Spleen (tissue), 7 donors: ENCODE results near the gene PDLIM7.

ENCODE experiments used
- CTCF ChIP-seq, 11 experiments: fragments of 200-600 bp in 7 of 11; fragments of 450-650 bp in 4 of 11; sonication (generic) in 4 of 11; IDR thresholded peaks in 8 of 11; conservative IDR thresholded peaks in 3 of 11; 1 replicate in 7 of 11; 2 replicates in 4 of 11; pipeline versions ENCODE4 v1.4.0 to v1.8.0; 2016 to 2021; ENCODE audit warnings: antibody characterized with exemption in 11 of 11, inconsistent platforms in 4 of 11, mild to moderate bottlenecking in 1 of 11
- POLR2A ChIP-seq, 3 donors: fragments of 450-650 bp; IDR thresholded peaks; one replicate each; pipeline ENCODE4 v1.5.1; 2017; ENCODE audit warnings: antibody characterized with exemption in 3 of 3, mild to moderate bottlenecking in 1 of 3
- POLR2AphosphoS5 ChIP-seq, 3 donors: sonication (generic); formaldehyde crosslinking; IDR thresholded peaks; one replicate each; pipeline ENCODE4 v1.5.1; 2017; ENCODE audit warnings: antibody characterized with exemption in 3 of 3
- donor health status: DM: no; HTN: no; CAD: no; lungs with moderate emphysema.
- donor health status: DM: no; HTN: no; CAD: no.
- donor health status: DM: no; HTN: no; CAD: no.

GRCh38 chr5:177439518-177440053 lies 57.8 kb downstream of the PDLIM7 start:
- no peak for TF ChIP-seq POLR2AphosphoS5 (IDR thresholded peaks at IDR 0.05)
- TF ChIP-seq CTCF (IDR thresholded peaks at IDR 0.05 in 8 of 11, conservative IDR thresholded peaks at IDR 0.05 in 3 of 11): no peak
- TF ChIP-seq POLR2A (IDR thresholded peaks at IDR 0.05): no peak
